Superior temporal gyrus (tissue), 1 donor: Measurements from ENCODE around the gene PROB1.
A peak's percentile ranks its signal among the peaks of the same experiment; 100 is the strongest.
"Not testable (repeated sequence)": the region's sequence is repeated elsewhere in the genome, so short reads cannot be mapped to it uniquely, and the experiment has no call there.

Source experiments
- DNase-seq: peaks from one replicate; pipeline ENCODE4 v3.0.0-alpha.2; 2016; ENCODE audit errors: extremely low spot score

PROB1 gene

DNA sequence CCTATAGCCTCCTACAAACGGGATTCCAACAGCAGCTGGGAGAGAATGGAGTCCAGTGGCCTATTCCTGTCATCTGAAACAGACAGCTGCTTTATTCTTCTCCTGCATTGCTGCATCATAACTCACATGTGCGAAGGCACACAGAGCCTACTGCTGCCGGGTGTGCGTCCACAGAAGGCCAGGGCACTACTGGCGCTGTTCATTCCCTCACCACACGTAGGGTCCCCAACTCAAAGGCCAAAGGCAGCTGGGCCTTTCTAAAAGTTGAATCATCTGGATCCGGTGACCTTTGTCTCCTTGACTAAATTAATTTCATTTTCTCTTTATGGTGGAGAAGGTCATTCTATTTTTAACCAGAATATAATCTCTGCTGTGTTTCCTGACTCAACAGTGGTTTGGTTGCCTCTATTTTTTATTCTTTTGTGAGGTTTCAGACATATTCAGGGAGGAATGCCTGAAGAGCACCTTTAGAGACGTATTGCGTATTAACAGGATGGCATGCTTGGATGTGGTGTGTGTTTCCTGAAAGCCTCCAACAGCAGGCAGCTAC lies 19.8 kb upstream of the PROB1 start:
- peak; percentile 71 for DNase-seq

DNA sequence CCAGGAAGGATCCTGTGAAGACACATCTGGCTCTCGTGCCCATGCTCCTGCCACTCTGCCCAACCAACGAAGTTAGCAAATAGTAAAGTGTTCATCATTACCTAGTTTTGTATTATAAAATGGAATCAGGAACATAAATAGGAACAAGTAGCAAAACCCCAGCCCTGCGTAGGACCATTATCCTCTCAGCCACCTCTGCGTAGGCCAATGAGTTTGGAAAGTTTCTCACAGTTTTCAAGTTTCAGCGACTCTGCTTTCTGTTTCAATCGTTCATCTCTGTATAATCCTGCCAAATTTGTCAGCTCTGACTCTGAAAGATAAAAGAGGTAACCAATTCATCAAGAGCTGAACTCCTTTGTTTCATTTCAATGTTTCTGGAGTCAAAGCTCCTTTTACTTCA lies 19.1 kb upstream of the PROB1 start:
- no peak for DNase-seq

DNA sequence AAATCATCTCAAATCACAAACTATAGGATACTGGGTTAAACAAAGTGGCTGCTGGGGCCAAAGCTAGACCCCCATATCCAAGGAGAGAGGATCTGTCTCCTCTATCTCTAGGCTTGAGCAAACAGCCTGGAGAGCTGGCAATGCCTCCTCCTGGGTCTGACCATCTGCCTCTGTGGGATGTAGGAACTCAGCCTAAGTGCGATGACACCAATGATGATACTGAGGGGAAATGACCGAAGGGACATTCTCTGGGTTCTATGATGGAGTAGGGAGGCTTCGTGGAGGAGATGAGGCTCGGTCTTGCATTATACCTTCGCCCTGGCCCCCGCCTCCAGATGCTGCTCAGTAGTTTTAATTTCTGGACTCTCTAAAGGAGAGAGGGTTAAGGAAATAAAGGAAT lies 18.2 kb upstream of the PROB1 start:
- DNase-seq: no peak

DNA sequence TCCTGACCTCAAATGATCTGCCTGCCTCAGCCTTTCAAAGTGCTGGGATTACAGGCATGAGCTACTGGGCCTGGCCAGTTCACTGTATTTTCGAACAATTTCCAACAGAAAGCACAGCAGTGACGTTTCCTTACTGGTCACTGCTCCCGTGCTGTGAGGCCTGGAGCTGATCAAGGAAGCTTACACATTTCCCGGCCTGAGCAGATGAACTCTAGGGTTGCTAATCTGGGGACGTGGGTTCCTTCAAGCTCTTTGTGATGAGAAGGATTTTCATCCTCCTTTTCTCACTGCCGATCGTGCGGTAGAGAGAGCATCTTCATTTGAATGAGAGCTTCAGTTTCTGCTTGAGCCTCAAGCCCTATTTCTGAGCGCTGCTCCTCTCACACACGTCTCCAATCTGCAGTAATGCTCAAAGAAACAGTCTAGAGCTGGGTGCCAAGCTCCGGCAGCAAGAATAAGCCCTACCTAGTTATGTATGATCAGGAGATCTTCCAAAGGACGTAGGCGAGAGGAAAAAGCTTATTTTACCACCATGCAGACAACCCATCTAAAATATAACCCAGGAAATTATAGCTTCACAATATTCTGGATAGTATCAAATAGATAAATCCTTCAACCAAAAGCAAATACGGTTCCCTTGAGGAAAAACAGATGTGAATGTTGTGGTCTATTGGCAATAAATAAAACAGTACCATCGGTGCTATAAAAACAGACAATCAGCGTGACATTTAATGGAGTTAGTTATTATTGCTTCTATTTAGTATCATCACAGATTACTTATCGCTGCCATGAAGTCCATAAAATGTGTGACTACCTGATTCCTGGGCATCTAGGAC lies 16.3 kb upstream of the PROB1 start:
- peak; percentile 63 for DNase-seq

DNA sequence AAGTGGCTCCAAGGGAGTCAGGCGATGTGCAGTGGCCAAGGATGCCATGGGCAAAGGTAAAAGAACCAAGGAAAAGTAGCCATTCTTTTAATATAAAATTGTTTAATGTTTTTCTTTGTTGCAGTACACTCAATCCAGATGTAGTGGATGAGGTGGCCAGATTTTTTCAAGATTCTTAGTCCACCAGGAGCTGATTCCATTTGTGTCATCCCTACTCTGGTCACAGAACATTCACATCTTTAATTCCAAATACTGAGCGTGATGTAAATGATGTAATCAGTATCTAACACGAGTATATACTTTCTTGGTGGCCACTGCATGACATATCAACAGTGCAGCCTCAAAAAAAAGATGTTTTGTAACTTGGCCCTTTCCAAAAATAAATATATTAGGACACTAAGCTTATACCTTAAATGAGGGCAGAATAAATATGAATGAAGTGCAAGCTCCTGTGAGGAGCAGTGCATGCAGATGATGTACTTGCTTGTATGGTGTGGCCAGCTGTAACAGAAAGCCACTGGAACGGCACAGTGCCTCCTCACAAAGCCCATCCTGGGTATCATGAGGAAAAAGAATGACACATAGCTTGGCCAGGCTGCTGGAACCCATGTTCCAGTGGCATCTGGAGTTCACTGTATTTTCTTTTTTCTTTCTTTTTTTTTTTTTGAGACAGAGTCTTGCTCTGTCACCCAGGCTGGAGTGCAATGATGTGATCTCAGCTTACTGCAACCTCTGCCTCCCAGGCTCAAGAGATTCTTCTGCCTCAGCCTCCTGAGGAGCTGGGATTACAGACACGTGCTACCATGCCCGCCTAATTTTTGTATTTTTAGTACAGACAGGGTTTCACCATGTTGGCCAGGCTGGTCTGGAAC lies 15.5 kb upstream of the PROB1 start:
- DNase-seq: peak; percentile 43

DNA sequence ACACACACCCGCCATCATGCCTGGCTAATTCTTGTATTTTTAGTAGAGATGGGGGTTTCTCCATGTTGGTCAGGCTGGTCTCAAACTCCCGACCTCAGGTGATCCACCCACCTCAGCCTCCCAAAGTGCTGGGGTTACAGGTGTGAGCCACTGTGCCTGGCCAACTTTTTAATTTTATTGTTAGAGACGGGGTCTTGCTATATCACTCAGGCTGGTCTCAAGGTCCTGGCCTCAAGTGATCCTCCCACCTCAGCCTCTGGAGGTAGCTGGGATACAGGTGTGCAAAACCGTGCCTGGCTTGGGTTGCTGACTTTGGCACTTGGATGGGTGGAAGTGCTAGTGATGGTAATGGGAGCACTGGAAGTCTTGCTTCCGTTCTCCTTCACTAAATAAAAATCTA lies 14.2 kb upstream of the PROB1 start:
- DNase-seq: not testable (repeated sequence)

DNA sequence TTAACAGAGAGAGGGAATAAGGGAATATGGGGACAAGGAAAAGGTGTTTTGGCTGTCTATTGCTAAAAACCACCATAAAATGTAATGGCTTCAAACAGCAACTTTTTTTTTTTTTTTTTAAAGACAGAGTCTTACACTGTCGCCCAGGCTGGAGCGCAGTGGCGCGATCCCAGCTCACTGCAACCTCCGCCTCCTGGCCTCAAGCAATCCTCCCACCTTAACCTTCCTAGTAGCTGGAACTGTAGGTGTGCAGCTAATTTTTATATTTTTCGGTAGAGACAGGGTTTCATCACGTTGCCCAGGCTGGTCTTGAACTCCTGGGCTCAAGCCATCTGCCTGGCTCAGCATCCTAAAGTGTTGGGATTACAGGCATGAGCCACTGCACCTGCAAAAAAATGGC lies 13.3 kb upstream of the PROB1 start:
- no peak for DNase-seq

DNA sequence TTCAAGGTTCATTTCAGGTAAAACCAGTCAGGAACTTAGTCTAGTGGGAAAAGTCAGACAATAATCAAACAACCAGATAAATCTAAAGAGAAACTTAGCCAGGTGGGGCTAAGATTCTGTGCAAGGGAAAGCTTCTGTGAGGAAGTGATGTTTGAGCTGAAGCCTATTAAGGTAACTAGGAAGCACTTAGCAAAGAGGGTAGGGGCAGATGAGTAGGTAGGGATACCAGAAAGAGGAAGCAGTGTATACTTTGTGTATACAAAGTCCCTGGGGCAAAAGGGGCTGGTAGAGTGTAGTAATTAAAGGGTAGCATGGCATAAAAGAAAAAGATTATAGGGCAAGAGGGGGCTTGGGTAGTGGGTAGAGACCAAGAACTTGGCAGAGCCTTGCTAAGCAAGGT lies 12.6 kb upstream of the PROB1 start:
- DNase-seq: no peak

DNA sequence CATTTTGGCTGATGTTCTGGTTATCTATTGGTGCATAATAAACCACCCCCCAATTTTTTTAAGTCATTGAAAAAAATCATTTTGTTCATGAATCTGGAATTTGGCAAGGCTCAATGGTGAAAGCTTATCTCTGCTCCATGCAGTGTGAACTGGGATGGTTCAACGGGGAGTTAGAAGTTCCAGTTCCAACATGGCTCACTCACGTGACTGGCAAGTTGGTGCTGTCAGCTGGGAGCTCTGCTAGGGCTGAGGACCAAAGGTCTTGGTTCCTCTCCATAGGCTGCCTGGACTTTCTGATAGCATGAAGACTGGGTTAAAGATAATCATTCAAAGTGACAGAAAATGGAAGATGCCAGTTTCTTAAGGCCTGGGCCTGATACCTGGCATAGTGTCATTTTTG lies 12.1 kb upstream of the PROB1 start:
- no peak for DNase-seq

DNA sequence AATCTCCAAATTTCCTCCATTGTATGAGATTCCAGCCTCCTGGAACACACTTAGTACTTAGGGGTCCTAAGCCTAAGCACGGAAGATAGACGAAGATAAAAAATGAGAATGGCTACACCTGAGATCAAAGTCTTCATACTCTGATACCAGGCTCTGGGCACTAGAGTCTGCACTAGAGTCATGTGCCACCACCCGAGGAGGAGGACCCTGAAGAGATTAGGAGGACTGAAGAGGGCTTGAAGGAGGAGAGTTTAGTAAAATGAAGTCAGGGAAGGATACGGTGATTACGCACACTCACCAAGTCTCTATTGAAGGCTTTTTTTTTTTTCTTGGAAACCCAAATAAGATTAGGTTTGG lies 9.6 kb upstream of the PROB1 start:
- DNase-seq: no peak

DNA sequence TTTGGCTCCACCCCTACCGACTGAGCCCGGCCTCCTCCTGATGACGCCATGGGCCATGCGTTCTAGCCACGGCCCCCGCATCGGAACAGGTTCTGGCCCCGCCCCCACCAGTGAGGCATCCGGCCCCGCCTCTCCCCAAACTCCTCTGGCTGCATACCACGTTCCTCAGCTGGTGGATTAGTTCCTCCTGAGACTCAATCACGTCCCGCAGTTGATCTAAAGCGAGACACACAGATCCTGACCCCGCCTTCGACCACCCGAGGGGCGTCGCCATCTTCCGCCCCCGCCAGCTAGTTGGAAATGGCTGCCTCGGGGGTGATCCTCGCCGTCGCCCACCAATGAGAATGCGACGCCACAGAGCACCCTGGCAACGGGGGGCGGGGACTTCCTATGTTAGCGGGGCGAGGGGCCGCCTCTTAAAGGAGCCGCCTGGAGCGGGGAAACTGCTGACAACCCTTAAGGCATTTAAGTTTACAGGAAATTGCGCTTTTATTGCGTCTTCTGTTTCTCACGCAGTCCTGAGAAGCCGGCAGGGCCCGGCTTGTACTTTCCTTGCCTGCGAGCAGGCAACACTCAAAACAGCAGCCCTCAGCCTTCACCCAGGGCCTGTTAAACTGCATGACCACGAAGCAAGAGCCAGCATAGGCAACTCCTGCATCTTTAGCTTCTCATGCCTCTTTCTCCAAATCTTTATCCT lies 9.0 kb upstream of the PROB1 start, which contains the start of gene SPATA24:
Gene SPATA24, minus strand, starts transcription at position 303 of the 697 bp plus-strand sequence. Its CDS starts 29 bp downstream, at position 274.
- DNase-seq: peak; percentile 98

DNA sequence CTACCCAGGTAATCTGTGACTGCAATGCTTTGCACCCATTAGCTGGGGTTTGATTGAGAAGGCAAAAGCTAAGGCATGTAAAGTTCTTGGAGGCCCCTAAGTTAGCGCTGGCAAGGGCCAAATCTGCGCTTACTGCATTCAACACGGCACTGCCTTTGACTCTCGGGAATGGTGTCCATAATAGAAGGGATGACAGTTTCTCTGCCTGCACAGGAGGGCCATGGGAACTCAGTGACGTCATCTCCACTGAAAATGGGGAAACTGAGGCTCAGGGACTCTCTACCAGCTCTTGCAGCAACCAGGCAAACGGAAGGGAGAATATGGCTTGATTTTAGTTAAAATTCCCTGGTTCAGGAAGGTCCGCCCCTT lies 8.5 kb upstream of the PROB1 start:
- no peak for DNase-seq

DNA sequence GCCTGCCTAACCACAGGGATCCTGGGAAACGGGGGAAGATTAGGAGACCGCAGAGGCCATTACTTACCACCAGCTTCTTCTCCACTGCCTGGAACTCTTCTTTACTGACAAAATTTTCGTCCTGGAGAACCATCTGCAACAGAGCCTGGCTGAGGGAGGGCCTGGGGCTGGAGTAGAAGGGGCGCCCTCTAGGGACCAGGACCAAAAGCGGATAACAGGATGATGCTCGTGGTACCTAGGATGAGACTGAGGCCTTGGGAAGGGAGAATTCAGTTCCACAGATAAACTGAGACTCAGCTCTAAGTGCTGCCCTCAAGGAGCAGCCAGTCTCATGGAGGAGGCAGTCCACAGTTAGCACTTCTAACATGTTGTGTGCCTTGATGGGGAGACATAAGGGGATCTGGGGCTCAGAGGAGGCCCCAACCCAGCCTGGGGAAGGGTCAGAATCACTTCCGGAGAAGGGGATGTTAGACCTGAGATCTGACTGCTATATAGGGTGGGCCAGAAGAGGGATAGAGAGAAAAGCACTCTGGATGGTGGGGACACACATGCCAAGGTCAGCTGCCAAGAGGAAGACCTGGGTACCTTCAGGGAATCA lies 7.8 kb upstream of the PROB1 start:
- no peak for DNase-seq

DNA sequence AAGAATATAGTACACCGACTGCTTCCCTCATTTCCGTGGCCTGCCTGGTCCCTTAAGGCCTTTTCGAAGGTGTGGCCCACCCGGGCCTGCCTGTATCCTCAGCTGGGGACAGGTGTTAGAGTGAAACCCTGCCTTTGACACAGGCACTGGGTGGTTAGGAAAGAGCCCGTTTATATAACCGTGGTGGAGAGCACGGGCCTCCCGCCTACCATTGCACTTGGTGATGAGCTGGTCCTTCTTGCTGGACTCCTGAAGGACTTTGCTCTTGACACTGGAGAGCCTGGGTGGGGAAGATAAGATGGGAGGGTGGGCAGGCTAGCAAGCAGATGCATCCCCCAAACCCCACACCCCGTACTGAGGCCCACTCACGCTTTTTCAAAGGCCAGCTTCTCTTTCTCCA lies 6.6 kb upstream of the PROB1 start:
- DNase-seq: no peak

DNA sequence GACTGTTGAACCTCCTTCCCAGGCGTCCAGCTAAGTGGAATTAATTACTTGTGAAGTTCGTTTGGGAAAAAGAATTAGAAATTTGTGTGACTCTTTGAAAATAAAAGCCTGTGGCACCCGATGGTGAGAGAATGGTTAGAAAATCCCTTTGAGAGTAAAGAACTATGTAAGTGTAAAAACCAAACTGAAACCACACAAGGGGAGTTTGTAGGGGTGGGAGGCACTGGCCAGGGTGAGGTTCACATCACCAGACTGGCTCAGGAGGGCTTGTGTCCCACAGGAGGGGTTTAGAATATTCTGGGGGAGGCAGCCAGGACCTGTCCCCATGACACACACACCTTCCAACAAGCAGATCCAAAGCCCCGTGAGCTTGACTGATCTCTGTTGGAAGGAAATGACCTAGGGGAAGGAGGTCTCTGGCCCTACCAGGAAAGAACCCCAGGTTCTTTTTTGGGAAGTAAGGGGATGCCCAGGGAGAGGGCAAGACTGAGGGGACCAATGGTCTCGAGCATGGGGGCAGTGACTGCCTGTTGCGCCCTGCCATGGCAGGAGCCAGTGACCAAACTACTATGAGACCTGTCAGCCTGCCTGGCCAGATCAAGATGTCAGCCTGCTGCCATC lies 4.7 kb upstream of the PROB1 start:
- no peak for DNase-seq

DNA sequence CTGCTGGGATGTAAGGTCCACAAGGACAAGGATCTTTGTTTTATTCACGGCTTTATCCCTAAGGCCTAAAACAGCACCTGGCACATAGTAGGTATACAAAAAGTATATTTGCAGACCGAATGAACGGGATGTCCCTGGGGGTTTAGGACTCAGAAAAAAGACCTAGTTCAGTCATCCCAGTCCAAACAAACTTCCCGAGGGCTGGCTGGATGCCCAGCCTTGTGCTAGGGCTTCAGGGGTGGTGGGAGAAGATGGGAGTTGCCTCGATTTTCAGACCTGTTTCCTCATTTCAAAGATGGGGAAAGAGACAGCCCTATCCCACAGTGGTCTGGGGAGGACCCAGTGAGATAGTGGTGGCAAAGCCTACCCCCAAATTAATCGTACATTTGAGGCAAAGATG lies 3.0 kb upstream of the PROB1 start:
- DNase-seq: no peak

DNA sequence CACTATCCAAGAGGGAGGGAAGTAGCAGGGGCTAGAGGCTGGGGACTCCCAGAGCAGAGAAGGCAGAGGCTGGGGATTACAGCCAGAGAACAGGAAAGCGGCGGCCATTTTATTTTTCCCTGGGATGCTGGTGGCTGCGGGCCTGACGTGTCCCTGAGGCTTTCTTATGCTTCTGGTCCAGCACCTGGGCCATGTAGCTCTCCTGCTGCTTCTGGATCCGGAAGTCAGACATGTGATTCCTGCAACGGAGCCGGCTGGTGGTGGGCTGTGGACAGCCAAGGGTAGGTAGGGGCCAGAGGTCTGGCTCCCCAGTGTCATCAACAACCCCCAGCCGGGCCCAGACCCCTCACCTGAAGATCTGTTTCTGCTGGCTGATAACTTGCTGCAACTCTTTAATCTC lies 1.8 kb upstream of the PROB1 start:
- DNase-seq: no peak

DNA sequence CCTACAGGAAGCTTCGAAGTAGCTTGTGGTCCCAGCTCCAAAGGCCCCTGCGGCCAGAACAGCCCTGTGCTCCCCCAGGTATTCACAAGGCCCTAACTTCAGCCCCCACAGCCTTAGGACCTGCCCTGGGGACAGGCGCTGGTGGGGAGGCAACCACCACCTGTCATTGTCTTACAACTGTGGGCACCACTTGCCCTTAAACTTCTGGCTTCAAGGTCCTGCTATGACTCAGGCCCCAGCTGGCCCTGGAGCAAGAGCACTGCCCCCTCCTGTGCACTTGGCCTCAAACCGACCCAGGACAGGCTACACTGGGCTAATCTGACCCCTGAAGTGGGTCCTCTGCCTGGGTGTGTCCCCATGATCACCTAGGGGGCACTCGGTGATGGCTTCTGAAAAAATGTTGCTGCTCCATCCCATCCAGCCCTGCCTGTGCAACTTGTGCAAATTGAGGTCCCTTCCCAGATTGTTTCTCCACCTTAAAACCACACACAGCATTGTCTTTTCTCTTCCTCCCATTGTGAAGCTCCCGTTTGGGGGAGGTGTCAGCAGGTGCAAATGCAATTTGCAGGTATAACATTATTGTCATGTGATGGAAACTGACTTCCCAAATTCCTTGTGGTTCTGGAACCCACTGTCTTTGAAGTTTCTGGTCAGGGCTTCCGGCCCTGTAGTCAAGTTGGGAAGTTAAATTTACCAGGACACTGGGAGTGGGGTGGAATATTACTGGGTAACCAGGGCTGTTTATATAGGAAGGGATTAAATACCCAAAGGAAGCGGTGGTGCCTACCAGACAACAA lies 1.1 kb upstream of the PROB1 start:
- no peak for DNase-seq

DNA sequence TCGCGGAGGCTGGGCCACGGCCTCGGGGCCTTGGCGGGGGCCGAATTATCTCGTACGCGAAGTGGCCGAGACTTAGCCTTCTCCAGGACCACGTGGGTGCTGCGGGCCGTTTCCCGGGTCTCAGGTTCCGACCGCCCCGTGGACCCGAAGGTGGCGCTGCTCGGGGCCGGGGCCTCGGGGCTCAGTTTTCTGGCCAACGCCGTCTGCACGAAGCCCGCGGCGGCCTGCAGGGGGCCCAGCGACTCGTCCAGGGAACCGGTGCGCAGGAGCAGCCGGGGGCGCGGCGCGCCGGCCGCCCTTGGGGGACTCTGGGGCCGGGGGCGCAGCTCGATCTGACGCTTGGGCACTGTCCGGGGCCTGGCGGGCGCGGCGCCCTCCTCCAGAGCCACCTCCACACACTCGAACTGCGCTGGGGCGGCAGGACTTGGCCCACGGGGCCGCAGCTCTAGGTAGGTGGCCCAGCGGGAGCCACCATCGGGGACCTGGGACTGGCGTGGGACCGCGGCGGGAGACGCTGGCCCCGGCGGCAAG lies 716 bp downstream of the PROB1 start:
- no peak for DNase-seq

DNA sequence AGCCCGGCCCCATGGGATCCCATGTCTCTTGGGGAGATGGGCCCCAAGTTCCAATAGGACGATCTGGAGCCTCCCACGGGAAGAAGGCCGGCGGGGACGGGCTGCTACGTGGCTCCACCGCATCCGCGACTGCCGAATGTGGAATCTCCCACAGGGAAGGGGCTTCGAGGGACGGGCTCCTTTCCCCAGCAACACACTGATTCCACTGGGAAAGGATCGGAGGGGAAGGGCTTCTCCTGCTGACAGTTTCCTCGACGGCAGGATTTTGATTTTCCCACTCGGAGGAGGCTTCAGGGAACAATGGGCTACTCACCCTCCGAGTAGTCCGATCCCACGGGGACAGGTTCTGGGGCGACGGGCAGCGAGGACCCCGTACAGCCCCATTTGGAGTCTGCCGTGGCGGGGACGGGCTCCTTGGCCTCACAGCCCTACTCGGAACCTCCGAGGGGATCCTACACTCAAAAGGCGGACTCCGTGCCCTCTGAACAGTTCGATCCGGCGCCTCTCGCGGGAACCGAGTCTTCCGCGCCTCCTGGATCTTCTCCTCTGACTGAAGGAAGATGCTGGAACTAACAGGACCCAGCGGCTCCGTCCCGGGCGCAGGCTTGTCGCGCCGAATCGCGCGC lies 1.3 kb downstream of the PROB1 start:
- no peak for DNase-seq
